Tibial nerve (tissue), 3 donors: ENCODE data around the gene PTPN5.

Experiments
- CTCF ChIP-seq, 5 experiments: fragments of 200-600 bp in 3 of 5; fragments of 450-650 bp in 2 of 5; sonication (generic) in 3 of 5; IDR thresholded peaks; one replicate each; pipeline ENCODE4 v1.5.1; 2016 to 2019; ENCODE audit warnings: antibody characterized with exemption in 5 of 5, mild to moderate bottlenecking in 3 of 5, moderate library complexity in 2 of 5
- POLR2A ChIP-seq, 2 donors: fragments of 450-650 bp; IDR thresholded peaks; one replicate each; pipeline ENCODE4 v1.6.1; 2017; ENCODE audit warnings: antibody characterized with exemption in 2 of 2, mild to moderate bottlenecking in 2 of 2, moderate library complexity in 2 of 2

DNA sequence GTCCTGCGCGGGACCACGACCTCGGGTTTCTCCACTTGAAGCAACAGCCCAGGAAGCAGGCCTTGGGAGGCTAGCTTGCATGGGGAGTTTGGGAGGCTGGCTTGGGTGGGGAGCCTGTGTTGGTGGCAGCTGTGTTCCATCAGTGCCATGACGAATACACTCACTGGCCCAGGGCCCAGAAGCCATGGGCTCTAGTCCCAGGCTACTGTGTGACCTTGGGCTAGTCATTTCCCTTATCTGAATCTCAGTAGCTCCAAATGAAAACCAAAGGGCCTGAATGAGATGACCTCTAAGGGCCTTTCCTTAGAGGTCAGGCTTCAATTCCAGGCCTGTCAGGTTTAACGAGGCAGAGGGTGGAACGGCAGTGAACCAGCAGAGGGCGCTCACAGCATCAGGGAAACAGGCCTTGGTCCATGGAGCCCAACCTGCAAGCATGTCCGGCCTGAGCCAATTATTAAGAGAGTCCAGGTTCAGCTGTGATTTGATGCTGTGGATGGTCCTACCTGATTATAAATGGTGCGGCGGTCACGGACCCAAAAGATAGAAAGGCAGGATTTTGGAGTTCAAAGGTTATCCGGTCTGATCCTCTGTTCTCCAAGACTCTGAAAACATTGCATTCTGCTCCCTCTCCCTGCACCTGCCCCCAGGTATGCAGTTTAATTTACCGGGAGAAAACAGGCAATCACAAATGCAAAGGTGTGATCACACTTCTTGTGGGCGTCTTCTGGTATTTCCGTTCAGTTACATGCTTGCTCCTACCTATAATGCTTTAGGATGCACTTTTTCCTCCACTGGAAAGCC, 15.9 kb downstream of the PTPN5 start:
- TF ChIP-seq CTCF (IDR thresholded peaks at IDR 0.05) (peak; percentile 26 to 66 (median 40)), POLR2A (IDR thresholded peaks at IDR 0.05) (no peak)
